SK-N-SH (cell line): Measurements from ENCODE around the gene CDH13. TPM values are rescaled to one million over a fixed set of nuclear protein-coding genes. Genes with fewer than 3 reads are reported as not detected.

Experiments
- CTCF ChIA-PET: fragments of 300-600, 350-600 bp; formaldehyde crosslinking; extraction: SDS; loops from one replicate; lab custom pipeline; 2021; lab: Yijun Ruan, JAX
- POLR2A ChIA-PET: fragments of 350-600 bp; sonication (Branson Sonifier 250); formaldehyde crosslinking; extraction: SDS; loops from one replicate; lab custom pipeline; 2020; ENCODE audit warnings: antibody characterized with exemption, inconsistent platforms; lab: Yijun Ruan, JAX
- DNase-seq: peaks from one replicate; pipeline ENCODE4 v3.0.0; 2012
- H2AFZ ChIP-seq: fragments of 200-600 bp; sonication (generic); 2 replicates; pipeline ENCODE4 v1.8.1; 2016; ENCODE audit warnings: antibody characterized with exemption, mild to moderate bottlenecking, low read depth
- H3F3A ChIP-seq: fragments of 200-600 bp; sonication (generic); replicated peaks from 2 replicates; pipeline ENCODE3; 2016; ENCODE audit warnings: antibody characterized with exemption, mild to moderate bottlenecking; ENCODE audit not compliant: insufficient read depth
- H3K27ac ChIP-seq, 2 experiments: fragments of 200-500 bp in 1 of 2; fragments of 200-600 bp in 1 of 2; sonication (Bioruptor generic) in 1 of 2; sonication (generic), shearing (Covaris generic) in 1 of 2; 2 replicates each; pipeline versions ENCODE4 v1.5.1 to v1.6.1; 2014 to 2016; ENCODE audit warnings: low read depth in 2 of 2, inconsistent platforms in 1 of 2, low read length in 1 of 2, mild to moderate bottlenecking in 1 of 2, mixed read lengths in 1 of 2
- H3K27me3 ChIP-seq: fragments of 200-600 bp; sonication (generic), shearing (Covaris generic); 2 replicates; pipeline ENCODE4 v1.6.1; 2016; ENCODE audit warnings: mixed run types; ENCODE audit not compliant: insufficient read depth
- H3K36me3 ChIP-seq, 2 experiments: fragments of 200-500 bp in 1 of 2; fragments of 200-600 bp in 1 of 2; sonication (Bioruptor generic) in 1 of 2; sonication (generic) in 1 of 2; replicated peaks in 1 of 2; 2 replicates each; pipeline versions ENCODE3 to v1.5.1; 2014 to 2016; ENCODE audit warnings: low read length in 1 of 2, mild to moderate bottlenecking in 1 of 2; ENCODE audit not compliant: insufficient read depth in 2 of 2, control insufficient read depth in 1 of 2
- H3K4me1 ChIP-seq, 2 experiments: fragments of 200-500 bp in 1 of 2; fragments of 200-600 bp in 1 of 2; sonication (Bioruptor generic) in 1 of 2; sonication (generic), shearing (Covaris generic) in 1 of 2; 2 replicates each; pipeline versions ENCODE4 v1.5.1 to v1.6.1; 2014 to 2016; ENCODE audit warnings: low read depth in 1 of 2, low read length in 1 of 2, mixed run types in 1 of 2; ENCODE audit not compliant: insufficient read depth in 2 of 2, control insufficient read depth in 1 of 2
- H3K4me2 ChIP-seq: fragments of 200-600 bp; sonication (generic), shearing (Covaris generic); 2 replicates; pipeline ENCODE4 v1.6.1; 2017; ENCODE audit warnings: mixed run types
- H3K4me3 ChIP-seq, 2 experiments: fragments of 200-500 bp in 1 of 2; fragments of 200-600 bp in 1 of 2; sonication (Bioruptor generic) in 1 of 2; sonication (generic), shearing (Covaris generic) in 1 of 2; 2 replicates each; pipeline versions ENCODE4 v1.5.1 to v1.8.1; 2014 to 2016; ENCODE audit warnings: low read depth in 2 of 2, inconsistent platforms in 1 of 2, low read length in 1 of 2, mild to moderate bottlenecking in 1 of 2, mixed read lengths in 1 of 2, moderate library complexity in 1 of 2
- H3K79me2 ChIP-seq: fragments of 200-600 bp; sonication (generic); 2 replicates; pipeline ENCODE4 v1.8.1; 2017; ENCODE audit warnings: mild to moderate bottlenecking; ENCODE audit not compliant: insufficient read depth
- H3K9ac ChIP-seq: fragments of 200-600 bp; sonication (generic); 2 replicates; pipeline ENCODE4 v1.6.1; 2017; ENCODE audit warnings: mixed run types
- H3K9me2 ChIP-seq: fragments of 200-600 bp; sonication (generic); 2 replicates; pipeline ENCODE4 v1.6.1; 2017; ENCODE audit warnings: mixed run types
- H3K9me3 ChIP-seq: fragments of 200-600 bp; sonication (generic); 2 replicates; pipeline ENCODE4 v1.6.1; 2017; ENCODE audit warnings: mixed run types, mild to moderate bottlenecking, moderate library complexity
- H4K20me1 ChIP-seq: fragments of 200-600 bp; sonication (generic); 2 replicates; pipeline ENCODE4 v1.6.1; 2017; ENCODE audit warnings: mild to moderate bottlenecking, mixed run types; ENCODE audit not compliant: insufficient read depth
- ELF1 ChIP-seq: IDR thresholded peaks from 2 replicates; pipeline ENCODE4 v1.4.0; 2012
- EP300 ChIP-seq, 2 experiments: IDR thresholded peaks; 2 replicates each; pipeline versions ENCODE4 v1.4.0 to v1.6.1; 2012; ENCODE audit warnings: borderline replicate concordance in 1 of 2, low read depth in 1 of 2, low read length in 1 of 2
- EZH2phosphoT487 ChIP-seq: fragments of 200-600 bp; sonication (generic); IDR thresholded peaks from 2 replicates; pipeline ENCODE4 v1.6.1; 2017; ENCODE audit warnings: low read depth, mixed run types, mild to moderate bottlenecking, antibody characterized with exemption, moderate library complexity, borderline replicate concordance
- FOSL2 ChIP-seq: IDR thresholded peaks from 2 replicates; pipeline ENCODE4 v1.4.0; 2012; ENCODE audit warnings: low read depth, mild to moderate bottlenecking, moderate library complexity, borderline replicate concordance
- FOXJ3 ChIP-seq: sonication (generic); formaldehyde crosslinking; IDR thresholded peaks from 2 replicates; pipeline ENCODE4 v1.5.1; 2020; ENCODE audit warnings: mild to moderate bottlenecking, missing genetic modification reagents
- FOXM1 ChIP-seq: IDR thresholded peaks from 2 replicates; pipeline ENCODE4 v1.4.0; 2012; ENCODE audit warnings: low read depth, mild to moderate bottlenecking
- GABPA ChIP-seq: IDR thresholded peaks from 2 replicates; pipeline ENCODE4 v1.4.0; 2012; ENCODE audit warnings: low read depth, mild to moderate bottlenecking
- GATA2 ChIP-seq: sonication (generic); formaldehyde crosslinking; IDR thresholded peaks from 2 replicates; pipeline ENCODE4 v1.5.0; 2020; ENCODE audit warnings: mild to moderate bottlenecking, missing genetic modification reagents
- JUND ChIP-seq: IDR thresholded peaks from 2 replicates; pipeline ENCODE4 v1.4.0; 2012
- MAX ChIP-seq: IDR thresholded peaks from 2 replicates; pipeline ENCODE4 v1.4.0; 2012; ENCODE audit warnings: low read depth
- MEF2A ChIP-seq: IDR thresholded peaks from 2 replicates; pipeline ENCODE4 v1.4.0; 2012; ENCODE audit warnings: low read depth, borderline replicate concordance
- MXI1 ChIP-seq: IDR thresholded peaks from 2 replicates; pipeline ENCODE4 v1.6.1; 2012; ENCODE audit warnings: mild to moderate bottlenecking, low read depth, low read length, improper control_type of control experiment
- NFIC ChIP-seq: IDR thresholded peaks from 2 replicates; pipeline ENCODE4 v1.4.0; 2012; ENCODE audit warnings: borderline replicate concordance
- NRF1 ChIP-seq: IDR thresholded peaks from 2 replicates; pipeline ENCODE4 v1.6.1; 2012; ENCODE audit warnings: low read depth, mild to moderate bottlenecking, low read length
- RFX5 ChIP-seq: IDR thresholded peaks from 2 replicates; pipeline ENCODE4 v1.6.1; 2012; ENCODE audit warnings: mild to moderate bottlenecking, improper control_type of control experiment, low read length
- SIN3A ChIP-seq: IDR thresholded peaks from 2 replicates; pipeline ENCODE4 v1.6.1; 2012; ENCODE audit warnings: low read depth, mild to moderate bottlenecking, low read length, moderate library complexity, borderline replicate concordance
- TAF1 ChIP-seq: IDR thresholded peaks from 2 replicates; pipeline ENCODE4 v1.6.1; 2012; ENCODE audit warnings: low read depth, mild to moderate bottlenecking, low read length, moderate library complexity, borderline replicate concordance
- TEAD4 ChIP-seq: IDR thresholded peaks from 2 replicates; pipeline ENCODE4 v1.4.0; 2012; ENCODE audit warnings: mild to moderate bottlenecking, borderline replicate concordance; ENCODE audit not compliant: insufficient read depth
- YY1 ChIP-seq: IDR thresholded peaks from 2 replicates; pipeline ENCODE4 v1.4.0; 2012; ENCODE audit warnings: low read depth, mild to moderate bottlenecking
- WGBS: methylation state at CpG from one replicate; pipeline ENCODE4 v1.1.6; 2017; ENCODE audit warnings: low lambda C conversion rate; 5-methylcytosine and 5-hydroxymethylcytosine counted together
- polyA plus RNA-seq, 3 experiments: library from polyadenylated mRNA; depleted of rRNA; stranded (reverse); fragments of >200 nt; gene quantifications; 2 replicates each; pipeline ENCODE4 v1.2.3, GENCODE V29; 2012
- TF ChIP-seq, protein P1 (sequence below): IDR thresholded peaks from 2 replicates; pipeline ENCODE4 v1.4.0; 2012; ENCODE audit warnings: low read depth, borderline replicate concordance

The CDH13 gene
- polyA plus RNA-seq, 1 of the 3 experiments (the other 2 are of a cell fraction), result 93.0 TPM

- TF ChIP-seq EP300 (IDR thresholded peaks at IDR 0.05; ENCODE audit: borderline replicate concordance in 1 of 2, low read depth in 1 of 2, low read length in 1 of 2) (no peak), MEF2A (no peak)
Measured at GRCh38 chr16:83721676-83722075, 1094.9 kb downstream of the CDH13 start (continued).

DNA sequence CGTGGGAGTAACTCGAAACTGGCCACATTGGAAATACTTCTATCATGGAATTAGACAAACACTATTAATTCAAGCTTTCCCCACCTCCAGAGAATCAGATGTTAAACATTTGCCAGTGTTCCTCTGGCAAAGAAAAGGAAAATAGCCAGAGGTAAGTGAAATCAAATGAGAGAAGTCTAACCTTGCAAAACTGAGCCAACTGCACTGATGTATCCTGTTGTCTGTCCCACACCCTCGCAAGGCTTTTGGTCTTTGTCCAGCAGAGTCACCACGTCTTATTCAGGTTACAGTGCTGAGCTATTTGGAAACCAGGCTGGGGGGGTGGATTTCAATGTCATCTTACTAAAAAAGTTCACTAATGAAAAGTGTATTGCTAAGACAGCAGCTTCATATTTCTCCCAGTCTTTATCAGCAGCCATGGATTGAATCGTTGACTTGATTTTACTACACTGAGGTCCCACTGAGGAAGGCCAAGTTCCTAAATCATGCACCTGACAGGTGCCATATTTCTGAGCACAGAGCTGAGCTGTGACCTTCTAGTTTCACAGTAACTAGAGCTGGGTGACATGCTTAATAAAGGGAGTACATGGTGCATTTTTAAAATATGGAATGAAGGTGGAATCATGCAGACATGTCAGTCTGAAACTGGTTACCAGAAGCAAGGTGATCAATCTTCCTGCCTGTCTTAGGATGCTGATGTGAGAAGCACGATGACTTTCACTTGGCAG is 1095.9 kb downstream of the CDH13 start:
- no peaks in the 10 kb centered on the region for H3K9me3 ChIP-seq
- CTCF ChIA-PET, result no interaction called here
- no peak for DNase-seq

GRCh38 chr16:83723244-83723643 is 1096.5 kb downstream of the CDH13 start:
- H3K27ac ChIP-seq, result no peak overlapping the region
- no peaks in the 10 kb centered on the region for H3K9me2 ChIP-seq
- H3K36me3 ChIP-seq, result no peaks in the 10 kb centered on the region
- H4K20me1 ChIP-seq, result no peaks in the 10 kb centered on the region
- no peaks in the 10 kb centered on the region for H3K9me3 ChIP-seq
- H3K9ac ChIP-seq, result no peak overlapping the region
- no peak overlapping the region for H3K4me3 ChIP-seq
- no peaks in the 10 kb centered on the region for H3K79me2 ChIP-seq
- no peak overlapping the region for H2AFZ ChIP-seq
- no peaks in the 10 kb centered on the region for H3F3A ChIP-seq
- WGBS, result 13% methylated on average over 3 of the region's 3 CpGs
- ChIA-PET CTCF (no interaction called here), POLR2A (no interaction called here)
- H3K27me3 ChIP-seq, result no peaks in the 10 kb centered on the region
- no peak overlapping the region for H3K4me2 ChIP-seq
- no peak for DNase-seq
- TF ChIP-seq GABPA, result no peak
- TF ChIP-seq ELF1, result no peak
- TF ChIP-seq EZH2phosphoT487, result no peak
- no peak for TF ChIP-seq YY1
- no peak for TF ChIP-seq MXI1
- TF ChIP-seq TEAD4, result no peak
- no peak for TF ChIP-seq RFX5
- no peak for TF ChIP-seq NFIC
- TF ChIP-seq JUND, result no peak
- TF ChIP-seq, protein P1, sequence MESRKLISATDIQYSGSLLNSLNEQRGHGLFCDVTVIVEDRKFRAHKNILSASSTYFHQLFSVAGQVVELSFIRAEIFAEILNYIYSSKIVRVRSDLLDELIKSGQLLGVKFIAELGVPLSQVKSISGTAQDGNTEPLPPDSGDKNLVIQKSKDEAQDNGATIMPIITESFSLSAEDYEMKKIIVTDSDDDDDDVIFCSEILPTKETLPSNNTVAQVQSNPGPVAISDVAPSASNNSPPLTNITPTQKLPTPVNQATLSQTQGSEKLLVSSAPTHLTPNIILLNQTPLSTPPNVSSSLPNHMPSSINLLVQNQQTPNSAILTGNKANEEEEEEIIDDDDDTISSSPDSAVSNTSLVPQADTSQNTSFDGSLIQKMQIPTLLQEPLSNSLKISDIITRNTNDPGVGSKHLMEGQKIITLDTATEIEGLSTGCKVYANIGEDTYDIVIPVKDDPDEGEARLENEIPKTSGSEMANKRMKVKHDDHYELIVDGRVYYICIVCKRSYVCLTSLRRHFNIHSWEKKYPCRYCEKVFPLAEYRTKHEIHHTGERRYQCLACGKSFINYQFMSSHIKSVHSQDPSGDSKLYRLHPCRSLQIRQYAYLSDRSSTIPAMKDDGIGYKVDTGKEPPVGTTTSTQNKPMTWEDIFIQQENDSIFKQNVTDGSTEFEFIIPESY, result no peak
- no peaks in the 10 kb centered on the region for H3K4me1 ChIP-seq

More for the DNA sequence above, 1095.9 kb downstream of the CDH13 start:
- Histone ChIP-seq H3K79me2 (no peaks in the 10 kb centered on the region), H3K36me3 (no peaks in the 10 kb centered on the region), H3K4me3 (no peak overlapping the region), H3K4me2 (no peak overlapping the region), H3K4me1 (no peaks in the 10 kb centered on the region), H4K20me1 (no peaks in the 10 kb centered on the region), H3K9me2 (no peaks in the 10 kb centered on the region), H3K9ac (no peak overlapping the region), H3K27me3 (no peaks in the 10 kb centered on the region), H2AFZ (no peak overlapping the region), H3K27ac (no peak overlapping the region), H3F3A (peaks cover 3% of the 10 kb centered on the region)
- POLR2A ChIA-PET, result no interaction called here
- whole genome bisulfite sequencing, result 7% methylated on average over 6 of the region's 6 CpGs
- TF ChIP-seq FOXJ3 (no peak), NRF1 (no peak), SIN3A (no peak), FOSL2 (no peak), GATA2 (CRISPR knock-in tag) (no peak), MAX (no peak), MXI1 (no peak), FOXM1 (no peak), TAF1 (no peak)
